WTC11 (cell line): Measurements from ENCODE around the gene TMPRSS3. TPM values are rescaled to one million over a fixed set of nuclear protein-coding genes. Genes with fewer than 3 reads are reported as not detected.
"Not testable (repeated sequence)": the region's sequence is repeated elsewhere in the genome, so short reads cannot be mapped to it uniquely, and the experiment has no call there.

Experiments used
- ATAC-seq: fragments of 200-7000 bp; cut with Tn5 transposase; 2 replicates; pipeline ENCODE4 v1.10.0; 2021; ENCODE audit warnings: mild to moderate bottlenecking, moderate library complexity
- CTCF ChIA-PET: fragments of 300-600 bp; sonication (Branson Sonifier 250); formaldehyde crosslinking; loops from one replicate; lab custom pipeline; 2021; ENCODE audit warnings: antibody characterized with exemption; lab: Charles Lee
- POLR2A ChIA-PET: fragments of 350-600 bp; sonication (Branson Sonifier 250); formaldehyde crosslinking; loops from one replicate; lab custom pipeline; 2021; ENCODE audit warnings: antibody characterized with exemption; lab: Charles Lee
- DNase-seq: peaks from one replicate; pipeline ENCODE4 v3.0.0; 2021; ENCODE audit warnings: low spot score
- H3K27ac Mint-ChIP-seq: 2 replicates; pipeline ENCODE4 v1.8.0; 2021; ENCODE audit warnings: mixed read lengths
- H3K27me3 Mint-ChIP-seq: 2 replicates; pipeline ENCODE4 v1.8.0; 2021; ENCODE audit warnings: low read depth, mild to moderate bottlenecking, moderate library complexity, mixed read lengths
- H3K36me3 Mint-ChIP-seq: 2 replicates; pipeline ENCODE4 v1.8.0; 2021; ENCODE audit warnings: mixed read lengths
- H3K4me1 Mint-ChIP-seq: 2 replicates; pipeline ENCODE4 v1.8.0; 2022; ENCODE audit warnings: mixed read lengths
- H3K4me3 Mint-ChIP-seq: 2 replicates; pipeline ENCODE4 v1.8.0; 2021; ENCODE audit warnings: mild to moderate bottlenecking, moderate library complexity, mixed read lengths
- H3K9me3 Mint-ChIP-seq: 2 replicates; pipeline ENCODE4 v1.8.0; 2021; ENCODE audit warnings: mixed read lengths
- ELF4 ChIP-seq: sonication (generic); formaldehyde crosslinking; IDR thresholded peaks from 2 replicates; pipeline ENCODE4 v1.8.1; 2022; ENCODE audit warnings: low read depth, mild to moderate bottlenecking, moderate library complexity, missing genetic modification reagents
- ESRRA ChIP-seq: sonication (generic); formaldehyde crosslinking; IDR thresholded peaks from 2 replicates; pipeline ENCODE4 v1.8.1; 2022; ENCODE audit warnings: mild to moderate bottlenecking, missing genetic modification reagents, borderline replicate concordance
- FOXP1 ChIP-seq: sonication (generic); formaldehyde crosslinking; IDR thresholded peaks from 2 replicates; pipeline ENCODE4 v1.8.0; 2022; ENCODE audit warnings: missing genetic modification reagents, mild to moderate bottlenecking, moderate library complexity, borderline replicate concordance
- HMGA2 ChIP-seq: fragments of 250-450 bp; sonication (Bioruptor Pico); IDR thresholded peaks from 2 replicates; pipeline ENCODE4 v1.4.0; 2021; ENCODE audit warnings: mild to moderate bottlenecking, moderate library complexity
- NR1H2 ChIP-seq: sonication (generic); formaldehyde crosslinking; IDR thresholded peaks from 2 replicates; pipeline ENCODE4 v1.9.0; 2021; ENCODE audit warnings: mild to moderate bottlenecking, moderate library complexity, missing genetic modification reagents
- TEAD4 ChIP-seq: sonication (generic); formaldehyde crosslinking; IDR thresholded peaks from 2 replicates; pipeline ENCODE4 v1.8.0; 2022; ENCODE audit warnings: mild to moderate bottlenecking, missing genetic modification reagents
- total RNA-seq: library from RNA; stranded (reverse); gene quantifications from 3 replicates; pipeline ENCODE4 v1.2.3, GENCODE V29; 2021
- TF ChIP-seq, protein P1 (sequence below): sonication (generic); formaldehyde crosslinking; IDR thresholded peaks from 2 replicates; pipeline ENCODE4 v1.8.1; 2023; ENCODE audit warnings: mild to moderate bottlenecking, missing genetic modification reagents, borderline replicate concordance
- TF ChIP-seq, protein P2 (sequence below): fragments of 250-450 bp; sonication (Bioruptor Pico); IDR thresholded peaks from 2 replicates; pipeline ENCODE4 v1.9.0; 2021; ENCODE audit warnings: mild to moderate bottlenecking
- TF ChIP-seq, protein P3 (sequence below): fragments of 250-450 bp; sonication (Bioruptor Pico); conservative IDR thresholded peaks from 2 replicates; pipeline ENCODE4 v1.9.0; 2021; ENCODE audit warnings: mild to moderate bottlenecking
- TF ChIP-seq, protein P4 (sequence below): sonication (generic); formaldehyde crosslinking; IDR thresholded peaks from 2 replicates; pipeline ENCODE4 v1.8.1; 2022; ENCODE audit warnings: missing genetic modification reagents, borderline replicate concordance

The TMPRSS3 gene
- total RNA-seq, 1 experiment from 2014 or later, result 0.39 TPM

DNA sequence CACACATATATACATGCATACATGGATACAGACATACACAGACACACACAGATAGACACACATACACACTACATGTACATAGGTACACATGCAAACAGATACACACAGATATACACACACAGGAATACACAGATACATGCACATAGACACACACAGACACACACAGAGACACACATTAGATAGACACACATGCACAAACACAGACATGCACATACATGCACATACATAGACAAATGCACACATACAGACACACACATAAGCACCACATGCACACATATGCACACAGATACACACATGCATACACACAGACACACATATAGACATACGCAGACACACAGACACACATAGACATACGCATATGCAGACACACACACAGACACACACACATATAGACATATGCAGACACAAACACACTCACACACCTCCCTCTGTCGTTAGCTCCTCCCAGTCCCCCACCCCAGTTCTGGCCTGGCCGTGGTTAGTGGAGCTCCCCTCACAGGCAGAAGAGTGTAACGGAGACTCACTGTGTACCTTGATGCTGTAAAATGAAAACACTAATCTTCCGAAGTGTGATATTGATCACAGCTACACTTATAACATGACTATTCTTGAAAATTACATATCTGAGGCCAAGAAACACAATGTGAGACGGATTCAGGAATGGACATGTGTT is 15.5 kb upstream of the TMPRSS3 start (continued):
- TF ChIP-seq, protein P1, sequence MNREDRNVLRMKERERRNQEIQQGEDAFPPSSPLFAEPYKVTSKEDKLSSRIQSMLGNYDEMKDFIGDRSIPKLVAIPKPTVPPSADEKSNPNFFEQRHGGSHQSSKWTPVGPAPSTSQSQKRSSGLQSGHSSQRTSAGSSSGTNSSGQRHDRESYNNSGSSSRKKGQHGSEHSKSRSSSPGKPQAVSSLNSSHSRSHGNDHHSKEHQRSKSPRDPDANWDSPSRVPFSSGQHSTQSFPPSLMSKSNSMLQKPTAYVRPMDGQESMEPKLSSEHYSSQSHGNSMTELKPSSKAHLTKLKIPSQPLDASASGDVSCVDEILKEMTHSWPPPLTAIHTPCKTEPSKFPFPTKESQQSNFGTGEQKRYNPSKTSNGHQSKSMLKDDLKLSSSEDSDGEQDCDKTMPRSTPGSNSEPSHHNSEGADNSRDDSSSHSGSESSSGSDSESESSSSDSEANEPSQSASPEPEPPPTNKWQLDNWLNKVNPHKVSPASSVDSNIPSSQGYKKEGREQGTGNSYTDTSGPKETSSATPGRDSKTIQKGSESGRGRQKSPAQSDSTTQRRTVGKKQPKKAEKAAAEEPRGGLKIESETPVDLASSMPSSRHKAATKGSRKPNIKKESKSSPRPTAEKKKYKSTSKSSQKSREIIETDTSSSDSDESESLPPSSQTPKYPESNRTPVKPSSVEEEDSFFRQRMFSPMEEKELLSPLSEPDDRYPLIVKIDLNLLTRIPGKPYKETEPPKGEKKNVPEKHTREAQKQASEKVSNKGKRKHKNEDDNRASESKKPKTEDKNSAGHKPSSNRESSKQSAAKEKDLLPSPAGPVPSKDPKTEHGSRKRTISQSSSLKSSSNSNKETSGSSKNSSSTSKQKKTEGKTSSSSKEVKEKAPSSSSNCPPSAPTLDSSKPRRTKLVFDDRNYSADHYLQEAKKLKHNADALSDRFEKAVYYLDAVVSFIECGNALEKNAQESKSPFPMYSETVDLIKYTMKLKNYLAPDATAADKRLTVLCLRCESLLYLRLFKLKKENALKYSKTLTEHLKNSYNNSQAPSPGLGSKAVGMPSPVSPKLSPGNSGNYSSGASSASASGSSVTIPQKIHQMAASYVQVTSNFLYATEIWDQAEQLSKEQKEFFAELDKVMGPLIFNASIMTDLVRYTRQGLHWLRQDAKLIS (CRISPR knock-in tag), result no peak
- no peak for TF ChIP-seq TEAD4 (CRISPR knock-in tag)

DNA sequence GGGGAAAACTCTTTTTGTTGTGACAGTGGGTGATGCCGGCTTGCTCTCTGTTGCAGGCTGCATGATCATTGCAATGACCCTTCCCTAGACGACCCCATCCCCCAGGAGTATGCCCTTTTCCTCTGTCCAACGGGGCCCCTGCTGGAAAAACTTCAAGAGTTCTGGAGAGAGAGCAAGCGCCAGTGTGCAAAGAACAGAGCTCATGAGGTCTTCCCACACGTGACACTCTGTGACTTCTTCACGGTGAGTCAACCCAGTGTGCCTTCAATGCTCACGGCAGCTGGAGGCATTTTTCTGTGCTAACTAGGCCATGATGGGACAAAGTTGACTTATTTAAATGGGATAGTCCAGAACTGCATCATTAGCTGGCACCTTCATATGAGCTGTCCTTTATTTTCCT is 13.5 kb upstream of the TMPRSS3 start:
- H3K4me3 Mint-ChIP-seq, result no peak overlapping the region
- CTCF ChIA-PET, result interaction anchor here (0.8 to 1.5 kb wide), 3 partner anchors 20 to 150 kb away, joined by 3 to 6 read pairs (median 4); no protein-coding TSS in a partner anchor
- DNase-seq (no peak), ATAC-seq (no peak)
- no peaks in the 10 kb centered on the region for H3K9me3 Mint-ChIP-seq
- H3K27me3 Mint-ChIP-seq, result no peaks in the 10 kb centered on the region
- H3K36me3 Mint-ChIP-seq, result no peaks in the 10 kb centered on the region
- POLR2A ChIA-PET, result no interaction called here
- no peak overlapping the region for H3K27ac Mint-ChIP-seq
- TF ChIP-seq ESRRA (CRISPR knock-in tag) (no peak), FOXP1 (CRISPR knock-in tag) (no peak), NR1H2 (CRISPR knock-in tag) (no peak), TEAD4 (CRISPR knock-in tag) (no peak), ELF4 (CRISPR knock-in tag) (no peak)
- TF ChIP-seq, protein P2, sequence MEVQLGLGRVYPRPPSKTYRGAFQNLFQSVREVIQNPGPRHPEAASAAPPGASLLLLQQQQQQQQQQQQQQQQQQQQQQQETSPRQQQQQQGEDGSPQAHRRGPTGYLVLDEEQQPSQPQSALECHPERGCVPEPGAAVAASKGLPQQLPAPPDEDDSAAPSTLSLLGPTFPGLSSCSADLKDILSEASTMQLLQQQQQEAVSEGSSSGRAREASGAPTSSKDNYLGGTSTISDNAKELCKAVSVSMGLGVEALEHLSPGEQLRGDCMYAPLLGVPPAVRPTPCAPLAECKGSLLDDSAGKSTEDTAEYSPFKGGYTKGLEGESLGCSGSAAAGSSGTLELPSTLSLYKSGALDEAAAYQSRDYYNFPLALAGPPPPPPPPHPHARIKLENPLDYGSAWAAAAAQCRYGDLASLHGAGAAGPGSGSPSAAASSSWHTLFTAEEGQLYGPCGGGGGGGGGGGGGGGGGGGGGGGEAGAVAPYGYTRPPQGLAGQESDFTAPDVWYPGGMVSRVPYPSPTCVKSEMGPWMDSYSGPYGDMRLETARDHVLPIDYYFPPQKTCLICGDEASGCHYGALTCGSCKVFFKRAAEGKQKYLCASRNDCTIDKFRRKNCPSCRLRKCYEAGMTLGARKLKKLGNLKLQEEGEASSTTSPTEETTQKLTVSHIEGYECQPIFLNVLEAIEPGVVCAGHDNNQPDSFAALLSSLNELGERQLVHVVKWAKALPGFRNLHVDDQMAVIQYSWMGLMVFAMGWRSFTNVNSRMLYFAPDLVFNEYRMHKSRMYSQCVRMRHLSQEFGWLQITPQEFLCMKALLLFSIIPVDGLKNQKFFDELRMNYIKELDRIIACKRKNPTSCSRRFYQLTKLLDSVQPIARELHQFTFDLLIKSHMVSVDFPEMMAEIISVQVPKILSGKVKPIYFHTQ (CRISPR knock-in tag), result no peak
- TF ChIP-seq, protein P3, sequence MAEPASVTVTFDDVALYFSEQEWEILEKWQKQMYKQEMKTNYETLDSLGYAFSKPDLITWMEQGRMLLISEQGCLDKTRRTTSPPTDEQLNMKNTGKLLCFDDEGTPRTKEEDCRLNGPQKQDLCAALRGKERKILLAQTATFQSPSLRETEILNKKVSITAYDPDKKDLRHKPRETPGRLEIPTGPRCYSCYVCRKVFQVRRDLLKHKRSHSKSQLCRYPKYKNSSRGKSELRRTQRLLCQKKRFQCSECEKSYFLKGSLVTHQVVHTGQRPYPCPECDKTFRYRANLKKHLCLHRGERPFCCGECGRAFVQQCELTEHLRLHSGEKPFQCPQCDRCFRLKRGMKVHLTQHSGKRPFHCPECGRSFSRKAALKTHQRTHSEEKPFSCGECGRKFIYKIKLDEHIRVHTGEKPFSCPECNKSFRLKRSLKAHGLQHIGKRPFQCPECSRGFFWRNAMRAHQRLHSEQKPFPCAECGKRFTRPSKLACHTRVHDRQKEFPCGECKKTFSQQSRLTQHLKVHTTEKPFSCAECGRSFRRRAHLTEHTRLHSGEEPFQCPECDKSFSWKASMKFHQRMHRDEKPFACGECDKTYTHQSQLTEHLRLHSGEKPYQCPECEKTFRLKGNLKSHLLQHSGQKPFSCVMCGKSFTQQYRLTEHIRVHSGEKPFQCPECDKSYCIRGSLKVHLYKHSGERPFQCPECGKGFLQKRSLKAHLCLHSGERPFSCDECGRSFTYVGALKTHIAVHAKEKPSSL (CRISPR knock-in tag), result no peak
- TF ChIP-seq, protein P4, sequence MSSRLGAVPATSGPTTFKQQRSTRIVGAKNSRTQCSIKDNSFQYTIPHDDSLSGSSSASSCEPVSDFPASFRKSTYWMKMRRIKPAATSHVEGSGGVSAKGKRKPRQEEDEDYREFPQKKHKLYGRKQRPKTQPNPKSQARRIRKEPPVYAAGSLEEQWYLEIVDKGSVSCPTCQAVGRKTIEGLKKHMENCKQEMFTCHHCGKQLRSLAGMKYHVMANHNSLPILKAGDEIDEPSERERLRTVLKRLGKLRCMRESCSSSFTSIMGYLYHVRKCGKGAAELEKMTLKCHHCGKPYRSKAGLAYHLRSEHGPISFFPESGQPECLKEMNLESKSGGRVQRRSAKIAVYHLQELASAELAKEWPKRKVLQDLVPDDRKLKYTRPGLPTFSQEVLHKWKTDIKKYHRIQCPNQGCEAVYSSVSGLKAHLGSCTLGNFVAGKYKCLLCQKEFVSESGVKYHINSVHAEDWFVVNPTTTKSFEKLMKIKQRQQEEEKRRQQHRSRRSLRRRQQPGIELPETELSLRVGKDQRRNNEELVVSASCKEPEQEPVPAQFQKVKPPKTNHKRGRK (CRISPR knock-in tag), result no peak
- H3K4me1 Mint-ChIP-seq, result no peaks in the 10 kb centered on the region

DNA sequence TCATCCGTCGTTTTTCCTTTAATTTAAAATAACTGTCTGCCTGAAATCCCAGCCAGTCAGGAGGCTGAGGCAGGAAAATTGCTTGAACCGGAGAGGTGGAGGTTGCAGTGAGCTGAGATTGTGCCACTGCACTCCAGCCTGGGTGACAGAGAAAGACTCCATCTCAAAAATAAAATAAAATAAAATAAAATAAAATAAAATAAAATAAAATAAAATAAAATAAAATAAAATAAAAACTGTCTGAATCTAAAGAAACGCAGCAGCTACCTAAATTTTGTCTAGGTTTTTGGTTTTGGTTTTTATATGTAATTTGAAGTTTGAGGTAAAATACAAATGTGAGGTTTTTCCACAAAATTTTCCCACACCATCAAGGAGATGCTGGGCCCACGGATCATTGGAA is 12.9 kb upstream of the TMPRSS3 start:
- H3K36me3 Mint-ChIP-seq, H3K9me3 Mint-ChIP-seq, H3K27ac Mint-ChIP-seq, ATAC-seq: not testable (repeated sequence)
- CTCF ChIA-PET, result interaction anchor here (1.3 kb wide), 1 partner anchor 150 kb away, joined by 6 read pairs; no protein-coding TSS in a partner anchor
- peak; percentile 97 for TF ChIP-seq HMGA2 (CRISPR knock-in tag)
- TF ChIP-seq, all 79 proteins: peak for 1; not testable (repeated sequence) for 78
- H3K27me3 Mint-ChIP-seq, H3K4me3 Mint-ChIP-seq, DNase-seq, H3K4me1 Mint-ChIP-seq, POLR2A ChIA-PET: not testable (repeated sequence)
